ENCODE results near the gene CSF3R. TPM values are rescaled to one million over a fixed set of nuclear protein-coding genes. Genes with fewer than 3 reads are reported as not detected.
"Not testable (repeated sequence)": the region's sequence is repeated elsewhere in the genome, so short reads cannot be mapped to it uniquely, and the experiment has no call there.

Gene CSF3R
- total RNA-seq, 1 donor from 2014 or later = not detected

- no peak for ATAC-seq (ENCODE audit: low read depth)
- ChIA-PET CTCF (interaction anchor here (1.3 kb wide), 1 partner anchor 10 kb away, joined by 3 read pairs; no protein-coding TSS in a partner anchor), POLR2A (no interaction called here)
- no peak for TF ChIP-seq CTCF (IDR thresholded peaks at IDR 0.05)
- Mint-ChIP-seq H3K27ac (no peak overlapping the region), H3K27me3 (peaks cover 17% of the 10 kb centered on the region), H3K4me1 (no peaks in the 10 kb centered on the region), H3K9me3 (no peaks in the 10 kb centered on the region), H3K4me3 (no peak overlapping the region), H3K36me3 (ENCODE audit: low read depth) (no peaks in the 10 kb centered on the region)
- intact Hi-C loops (cut with micrococcal nuclease) = no loop called here
- DNase-seq = no peak
Measured at GRCh38 chr1:36506276-36506920, 23.7 kb upstream of the CSF3R start.

- H3K27ac Mint-ChIP-seq = no peak overlapping the region
- ChIA-PET CTCF (interaction anchor here (1.7 kb wide), 1 partner anchor 12 kb away, joined by 3 read pairs; no protein-coding TSS in a partner anchor), POLR2A (no interaction called here)
- H3K36me3 Mint-ChIP-seq (ENCODE audit: low read depth) = no peaks in the 10 kb centered on the region
- TF ChIP-seq CTCF (IDR thresholded peaks at IDR 0.05) = no peak
- peaks cover 17% of the 10 kb centered on the region for H3K27me3 Mint-ChIP-seq
- H3K9me3 Mint-ChIP-seq = no peaks in the 10 kb centered on the region
- DNase-seq (no peak), ATAC-seq (ENCODE audit: low read depth) (no peak)
- H3K4me1 Mint-ChIP-seq = no peaks in the 10 kb centered on the region
- no peak overlapping the region for H3K4me3 Mint-ChIP-seq
- intact Hi-C loops (cut with micrococcal nuclease) = no loop called here
Measured at GRCh38 chr1:36503733-36504132, 21.0 kb upstream of the CSF3R start.

- CTCF ChIA-PET = interaction anchor here (1.7 kb wide), 1 partner anchor 13 kb away, joined by 3 read pairs; no protein-coding TSS in a partner anchor
Measured at GRCh38 chr1:36503159-36503558, 20.4 kb upstream of the CSF3R start.

GRCh38 chr1:36502616-36503015 lies 19.9 kb upstream of the CSF3R start:
- DNase-seq = no peak
- no peaks in the 10 kb centered on the region for H3K36me3 Mint-ChIP-seq (ENCODE audit: low read depth)
- CTCF ChIA-PET = interaction anchor here (1.7 kb wide), 1 partner anchor 13 kb away, joined by 3 read pairs; no protein-coding TSS in a partner anchor
- no peak for TF ChIP-seq CTCF (IDR thresholded peaks at IDR 0.05)
- no peak overlapping the region for H3K4me3 Mint-ChIP-seq
- H3K9me3 Mint-ChIP-seq = no peaks in the 10 kb centered on the region
- POLR2A ChIA-PET = no interaction called here
- peaks cover 15% of the 10 kb centered on the region for H3K27me3 Mint-ChIP-seq
- ATAC-seq (ENCODE audit: low read depth) = no peak
- intact Hi-C loops (cut with micrococcal nuclease) = no loop called here
- no peak overlapping the region for H3K27ac Mint-ChIP-seq
- H3K4me1 Mint-ChIP-seq = no peaks in the 10 kb centered on the region

More at GRCh38 chr1:36503159-36503558, 20.4 kb upstream of the CSF3R start:
- Mint-ChIP-seq H3K36me3 (ENCODE audit: low read depth) (no peaks in the 10 kb centered on the region), H3K4me3 (no peak overlapping the region), H3K27me3 (peaks cover 17% of the 10 kb centered on the region), H3K27ac (no peak overlapping the region), H3K9me3 (no peaks in the 10 kb centered on the region), H3K4me1 (no peaks in the 10 kb centered on the region)
- POLR2A ChIA-PET = no interaction called here
- ATAC-seq (ENCODE audit: low read depth) (no peak), DNase-seq (no peak)
- no peak for TF ChIP-seq CTCF (IDR thresholded peaks at IDR 0.05)
- intact Hi-C loops (cut with micrococcal nuclease) = no loop called here

GRCh38 chr1:36501911-36502310 lies 19.2 kb upstream of the CSF3R start:
- H3K27ac Mint-ChIP-seq; POLR2A ChIA-PET; DNase-seq; ATAC-seq (ENCODE audit: low read depth); H3K27me3 Mint-ChIP-seq; H3K9me3 Mint-ChIP-seq; intact Hi-C loops (cut with micrococcal nuclease); H3K36me3 Mint-ChIP-seq (ENCODE audit: low read depth); H3K4me3 Mint-ChIP-seq; H3K4me1 Mint-ChIP-seq: not testable (repeated sequence)
- CTCF ChIA-PET = interaction anchor here (1.7 kb wide), 1 partner anchor 14 kb away, joined by 3 read pairs; no protein-coding TSS in a partner anchor
